Measurements from ENCODE around the gene CDC7. TPM values are rescaled to one million over a fixed set of nuclear protein-coding genes. Genes with fewer than 3 reads are reported as not detected.

Gene CDC7
- total RNA-seq, 3 donors from 2014 or later (not counting 1 experiment from before 2014, with no cell fraction given): 7.2 to 11.4 (median 7.9) TPM

DNA sequence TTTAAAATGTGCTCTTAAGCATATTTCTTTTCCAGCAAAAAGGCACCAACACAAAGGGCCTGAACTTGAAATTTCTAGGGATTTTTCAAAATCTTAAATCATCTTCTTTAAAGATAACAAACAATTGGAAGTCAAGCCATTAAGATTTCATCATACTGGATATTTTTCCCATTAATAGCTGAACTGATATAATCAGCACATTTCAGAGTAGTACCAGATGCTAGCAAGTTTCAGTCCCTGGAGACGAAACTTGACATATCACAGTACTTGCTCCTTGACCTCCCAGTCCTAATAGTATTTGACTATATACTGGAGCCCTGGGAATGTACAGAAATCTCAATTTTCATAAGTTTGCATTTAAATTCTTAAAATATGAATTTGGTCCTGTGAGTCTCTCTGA, 10.2 kb upstream of the CDC7 start:
- Histone ChIP-seq H3K27ac (ENCODE audit: low read length) (no peak overlapping the region), H3K4me3 (ENCODE audit: low read length) (no peak overlapping the region), H3K36me3 (ENCODE audit: control insufficient read depth, insufficient read depth, low read length) (no peaks in the 10 kb centered on the region), H3K4me1 (ENCODE audit: control insufficient read depth, insufficient read depth, low read length) (no peaks in the 10 kb centered on the region), H3K27me3 (ENCODE audit: control insufficient read depth, insufficient read depth, low read length) (no peaks in the 10 kb centered on the region), H3K9me3 (ENCODE audit: control insufficient read depth, insufficient read depth, low read length) (no peaks in the 10 kb centered on the region)
- intact Hi-C loops (cut with micrococcal nuclease): no loop called here
- Mint-ChIP-seq H3K4me3 (no peak overlapping the region), H3K4me1 (no peaks in the 10 kb centered on the region), H3K27me3 (ENCODE audit: low read depth in 2 of 2) (peaks cover 0 to 7% of the 10 kb centered on the region in 2 donors), H3K27ac (no peak overlapping the region), H3K36me3 (no peaks in the 10 kb centered on the region), H3K9me3 (no peaks in the 10 kb centered on the region)
- TF ChIP-seq, protein P1, sequence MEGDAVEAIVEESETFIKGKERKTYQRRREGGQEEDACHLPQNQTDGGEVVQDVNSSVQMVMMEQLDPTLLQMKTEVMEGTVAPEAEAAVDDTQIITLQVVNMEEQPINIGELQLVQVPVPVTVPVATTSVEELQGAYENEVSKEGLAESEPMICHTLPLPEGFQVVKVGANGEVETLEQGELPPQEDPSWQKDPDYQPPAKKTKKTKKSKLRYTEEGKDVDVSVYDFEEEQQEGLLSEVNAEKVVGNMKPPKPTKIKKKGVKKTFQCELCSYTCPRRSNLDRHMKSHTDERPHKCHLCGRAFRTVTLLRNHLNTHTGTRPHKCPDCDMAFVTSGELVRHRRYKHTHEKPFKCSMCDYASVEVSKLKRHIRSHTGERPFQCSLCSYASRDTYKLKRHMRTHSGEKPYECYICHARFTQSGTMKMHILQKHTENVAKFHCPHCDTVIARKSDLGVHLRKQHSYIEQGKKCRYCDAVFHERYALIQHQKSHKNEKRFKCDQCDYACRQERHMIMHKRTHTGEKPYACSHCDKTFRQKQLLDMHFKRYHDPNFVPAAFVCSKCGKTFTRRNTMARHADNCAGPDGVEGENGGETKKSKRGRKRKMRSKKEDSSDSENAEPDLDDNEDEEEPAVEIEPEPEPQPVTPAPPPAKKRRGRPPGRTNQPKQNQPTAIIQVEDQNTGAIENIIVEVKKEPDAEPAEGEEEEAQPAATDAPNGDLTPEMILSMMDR (IDR thresholded peaks at IDR 0.05): no peak
- ATAC-seq (no peak), DNase-seq (no peak)
- 85% methylated on average over 1 of the region's 1 CpG for WGBS (ENCODE audit: insufficient coverage)

DNA sequence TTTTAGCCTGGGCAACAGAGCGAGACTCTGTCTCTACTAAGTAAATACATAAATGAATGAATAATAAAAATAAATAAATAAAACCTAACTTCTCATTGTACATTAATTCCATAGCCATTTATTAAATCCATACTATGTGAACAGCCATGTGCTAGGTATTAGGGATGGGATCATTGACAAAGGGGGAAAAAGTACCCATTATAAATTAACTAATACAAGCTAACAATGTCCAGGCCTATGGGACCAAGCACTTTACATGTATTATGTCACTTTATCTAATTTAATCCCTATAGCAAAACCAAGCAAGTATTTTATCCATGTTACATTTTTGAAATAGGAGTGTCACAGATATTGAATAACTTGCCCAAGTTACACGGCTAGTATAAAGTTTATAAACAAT, 2.6 kb upstream of the CDC7 start:
- ATAC-seq: no peak
- H3K4me1 Mint-ChIP-seq: peaks cover 6 to 13% of the 10 kb centered on the region in 2 donors
- intact Hi-C loops (cut with micrococcal nuclease): no loop called here

DNA sequence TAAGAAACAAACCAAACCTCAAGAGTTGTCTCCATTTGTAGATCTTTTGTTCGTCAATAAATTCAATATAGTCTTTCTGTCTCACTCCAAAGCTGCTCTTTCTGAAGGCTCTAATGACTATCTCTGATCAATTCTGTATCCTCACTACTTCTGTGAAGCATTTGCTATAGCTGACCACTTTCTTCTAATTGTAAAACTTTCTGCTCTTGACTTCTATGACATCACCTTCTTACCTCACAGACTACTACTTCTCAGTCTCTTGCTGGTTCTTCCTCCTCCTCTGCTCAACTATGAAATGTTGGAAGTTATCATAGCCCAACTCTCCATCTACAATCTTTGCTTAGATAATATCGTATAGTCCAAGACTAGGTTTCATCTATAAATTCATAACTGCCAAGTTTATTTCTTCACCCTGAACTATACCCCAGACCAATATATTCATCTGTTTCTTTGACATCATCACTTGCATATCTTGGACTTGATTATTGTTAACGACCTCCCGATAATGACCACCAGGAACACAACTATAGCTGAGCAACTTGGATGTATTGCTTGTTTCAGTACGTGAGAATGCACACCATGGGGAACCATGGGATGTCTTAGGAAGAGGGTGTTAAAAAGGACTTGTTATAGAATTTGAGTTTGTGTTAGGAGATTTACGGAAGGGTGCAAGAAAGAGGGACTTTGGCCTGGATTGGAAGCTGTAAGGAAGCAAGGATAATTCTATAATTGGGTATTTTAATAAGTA, 2.0 kb upstream of the CDC7 start:
- peaks cover 6 to 13% of the 10 kb centered on the region in 2 donors for H3K4me1 Mint-ChIP-seq
- no peaks in the 10 kb centered on the region for H3K27me3 Mint-ChIP-seq (ENCODE audit: low read depth in 2 of 2)
- Histone ChIP-seq H3K4me3 (ENCODE audit: low read length) (no peak overlapping the region), H3K4me1 (ENCODE audit: control insufficient read depth, insufficient read depth, low read length) (peaks cover 4% of the 10 kb centered on the region), H3K36me3 (ENCODE audit: control insufficient read depth, insufficient read depth, low read length) (no peaks in the 10 kb centered on the region), H3K27me3 (ENCODE audit: control insufficient read depth, insufficient read depth, low read length) (no peaks in the 10 kb centered on the region), H3K27ac (ENCODE audit: low read length) (no peak overlapping the region), H3K9me3 (ENCODE audit: control insufficient read depth, insufficient read depth, low read length) (no peaks in the 10 kb centered on the region)
- no peak overlapping the region for H3K27ac Mint-ChIP-seq
- DNase-seq (no peak), ATAC-seq (no peak)
- no peaks in the 10 kb centered on the region for H3K9me3 Mint-ChIP-seq
- intact Hi-C loops (cut with micrococcal nuclease): no loop called here
- TF ChIP-seq, protein P1 (IDR thresholded peaks at IDR 0.05): no peak
- H3K36me3 Mint-ChIP-seq: no peaks in the 10 kb centered on the region
- H3K4me3 Mint-ChIP-seq: no peak overlapping the region
- 98% methylated on average over 6 of the region's 6 CpGs for whole genome bisulfite sequencing (ENCODE audit: insufficient coverage)

More for the DNA sequence above, 2.6 kb upstream of the CDC7 start:
- Histone ChIP-seq H3K36me3 (ENCODE audit: control insufficient read depth, insufficient read depth, low read length) (no peaks in the 10 kb centered on the region), H3K27ac (ENCODE audit: low read length) (no peak overlapping the region), H3K4me3 (ENCODE audit: low read length) (no peak overlapping the region), H3K9me3 (ENCODE audit: control insufficient read depth, insufficient read depth, low read length) (no peaks in the 10 kb centered on the region), H3K27me3 (ENCODE audit: control insufficient read depth, insufficient read depth, low read length) (no peaks in the 10 kb centered on the region), H3K4me1 (ENCODE audit: control insufficient read depth, insufficient read depth, low read length) (peaks cover 4% of the 10 kb centered on the region)
- 100% methylated on average over 1 of the region's 2 CpGs for WGBS (ENCODE audit: insufficient coverage)
- Mint-ChIP-seq H3K27me3 (ENCODE audit: low read depth in 2 of 2) (no peaks in the 10 kb centered on the region), H3K36me3 (no peaks in the 10 kb centered on the region), H3K9me3 (no peaks in the 10 kb centered on the region), H3K27ac (no peak overlapping the region), H3K4me3 (no peak overlapping the region)
- TF ChIP-seq, protein P1 (IDR thresholded peaks at IDR 0.05): no peak
- DNase-seq: no peak

DNA sequence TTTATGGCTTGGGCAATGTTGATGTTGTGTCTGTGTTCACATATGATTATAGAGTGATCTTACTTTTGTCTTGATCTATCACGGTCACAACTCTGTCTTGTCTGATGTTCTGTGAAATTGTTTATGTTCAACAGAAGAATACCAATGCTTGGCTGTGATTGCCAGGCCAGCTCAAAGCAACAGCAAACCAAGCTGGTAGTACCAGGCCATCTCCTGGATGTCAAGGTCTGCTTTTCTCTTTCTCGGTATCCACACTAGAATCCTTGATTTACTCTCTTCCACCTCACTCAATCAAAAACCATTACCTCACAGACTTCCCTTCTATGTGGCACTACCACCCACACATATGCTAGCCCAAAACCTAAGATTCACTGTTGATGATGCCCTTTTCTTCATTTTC, 1.3 kb upstream of the CDC7 start:
- ATAC-seq (no peak), DNase-seq (no peak)
- 97% methylated on average over 2 of the region's 2 CpGs for WGBS (ENCODE audit: insufficient coverage)
- Histone ChIP-seq H3K4me3 (ENCODE audit: low read length) (no peak overlapping the region), H3K36me3 (ENCODE audit: control insufficient read depth, insufficient read depth, low read length) (no peaks in the 10 kb centered on the region), H3K9me3 (ENCODE audit: control insufficient read depth, insufficient read depth, low read length) (no peaks in the 10 kb centered on the region), H3K27ac (ENCODE audit: low read length) (no peak overlapping the region), H3K27me3 (ENCODE audit: control insufficient read depth, insufficient read depth, low read length) (no peaks in the 10 kb centered on the region), H3K4me1 (ENCODE audit: control insufficient read depth, insufficient read depth, low read length) (peaks cover 4% of the 10 kb centered on the region)
- H3K27me3 Mint-ChIP-seq (ENCODE audit: low read depth in 2 of 2): no peaks in the 10 kb centered on the region
- H3K4me3 Mint-ChIP-seq: no peak overlapping the region
- H3K27ac Mint-ChIP-seq: no peak overlapping the region
- intact Hi-C loops (cut with micrococcal nuclease): no loop called here
- peaks cover 6 to 13% of the 10 kb centered on the region in 2 donors for H3K4me1 Mint-ChIP-seq
- TF ChIP-seq, protein P1 (IDR thresholded peaks at IDR 0.05): no peak
- no peaks in the 10 kb centered on the region for H3K36me3 Mint-ChIP-seq
- H3K9me3 Mint-ChIP-seq: no peaks in the 10 kb centered on the region

Measured in natural killer cell (primary cell).